H1 (cell line): ENCODE measurements around the gene MAVS. TPM values are rescaled to one million over a fixed set of nuclear protein-coding genes. Genes with fewer than 3 reads are reported as not detected.

Experiments
- CHD1 ChIP-seq: IDR thresholded peaks from 2 replicates; pipeline ENCODE4 v1.6.1; 2012; ENCODE audit warnings: low read depth, low read length, improper control_type of control experiment
- JUND ChIP-seq: IDR thresholded peaks from 2 replicates; pipeline ENCODE4 v1.6.1; 2011; ENCODE audit warnings: mild to moderate bottlenecking, improper control_type of control experiment, low read length
- KDM1A ChIP-seq: fragments of 200-600, 300-600 bp; sonication (generic); IDR thresholded peaks from 2 replicates; pipeline ENCODE4 v1.7.1; 2016; ENCODE audit warnings: mild to moderate bottlenecking, low read length, borderline replicate concordance
- KDM4A ChIP-seq: IDR thresholded peaks from one replicate; pipeline ENCODE4 v1.7.1; 2012; ENCODE audit warnings: low read depth, mild to moderate bottlenecking, moderate library complexity, low read length, inconsistent platforms; ENCODE audit not compliant: severe bottlenecking
- MAFK ChIP-seq: IDR thresholded peaks from 2 replicates; pipeline ENCODE4 v1.6.1; 2012; ENCODE audit warnings: low read depth, mild to moderate bottlenecking, improper control_type of control experiment, low read length
- TCF12 ChIP-seq: IDR thresholded peaks from 2 replicates; pipeline ENCODE4 v1.6.1; 2011; ENCODE audit warnings: low read depth, mild to moderate bottlenecking, low read length
- polyA plus RNA-seq, 7 experiments: library from polyadenylated mRNA; depleted of rRNA in 3 of 7; stranded (reverse) in 5 of 7; unstranded in 2 of 7; fragments of >200 nt in 5 of 7; fragments of 200-250 nt in 2 of 7; gene quantifications; 1 replicate in 5 of 7; 2 replicates in 1 of 7; 4 replicates in 1 of 7; pipeline versions ENCODE4 v1.2.1 to v1.2.3, GENCODE V29; 2011 to 2013; ENCODE audit warnings: missing spikeins in 2 of 7, mixed read lengths in 2 of 7
- total RNA-seq: library from RNA; stranded (reverse); fragmentation: NEBNext Ultra II Directional; extraction: Animal tissue kit (Norgen Biotek cat#: 25700); gene quantifications from 2 replicates; pipeline ENCODE4 v1.2.1, GENCODE V29; 2021
- TF ChIP-seq, protein P1 (sequence below): fragments of 300-600 bp; sonication (generic); IDR thresholded peaks from 2 replicates; pipeline ENCODE4 v1.7.1; 2012; ENCODE audit warnings: low read length, moderate library complexity, mild to moderate bottlenecking, inconsistent platforms; ENCODE audit not compliant: insufficient replicate concordance
- TF ChIP-seq, protein P2 (sequence below): IDR thresholded peaks from 2 replicates; pipeline ENCODE4 v1.6.1; 2012; ENCODE audit warnings: inconsistent platforms

Gene MAVS
- total and polyA plus RNA-seq, 2 of the 8 experiments (the other 6 are each of a cell fraction or from before 2014, with no cell fraction given), result 9.9 to 24.3 TPM

DNA sequence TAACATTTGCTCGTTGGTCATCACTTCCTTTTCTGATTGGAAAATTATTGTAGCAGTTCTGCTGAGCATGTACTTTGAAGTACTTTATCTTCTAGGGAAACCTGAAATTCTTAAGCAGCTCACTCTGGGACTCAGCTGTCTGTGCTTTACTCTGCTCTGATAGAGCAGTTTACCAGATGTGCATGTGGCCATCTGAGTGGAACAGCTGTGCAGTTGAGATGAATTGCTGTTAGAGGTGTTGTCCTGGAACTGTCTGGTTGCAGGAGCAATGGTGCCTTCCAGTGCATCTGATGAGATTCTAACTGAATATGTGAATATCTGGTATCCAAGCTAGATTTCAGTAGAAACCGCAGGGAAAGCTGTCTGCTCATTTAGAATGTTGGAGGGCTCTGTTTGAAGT is 69.7 kb downstream of the MAVS start (continued):
- TF ChIP-seq, protein P1, sequence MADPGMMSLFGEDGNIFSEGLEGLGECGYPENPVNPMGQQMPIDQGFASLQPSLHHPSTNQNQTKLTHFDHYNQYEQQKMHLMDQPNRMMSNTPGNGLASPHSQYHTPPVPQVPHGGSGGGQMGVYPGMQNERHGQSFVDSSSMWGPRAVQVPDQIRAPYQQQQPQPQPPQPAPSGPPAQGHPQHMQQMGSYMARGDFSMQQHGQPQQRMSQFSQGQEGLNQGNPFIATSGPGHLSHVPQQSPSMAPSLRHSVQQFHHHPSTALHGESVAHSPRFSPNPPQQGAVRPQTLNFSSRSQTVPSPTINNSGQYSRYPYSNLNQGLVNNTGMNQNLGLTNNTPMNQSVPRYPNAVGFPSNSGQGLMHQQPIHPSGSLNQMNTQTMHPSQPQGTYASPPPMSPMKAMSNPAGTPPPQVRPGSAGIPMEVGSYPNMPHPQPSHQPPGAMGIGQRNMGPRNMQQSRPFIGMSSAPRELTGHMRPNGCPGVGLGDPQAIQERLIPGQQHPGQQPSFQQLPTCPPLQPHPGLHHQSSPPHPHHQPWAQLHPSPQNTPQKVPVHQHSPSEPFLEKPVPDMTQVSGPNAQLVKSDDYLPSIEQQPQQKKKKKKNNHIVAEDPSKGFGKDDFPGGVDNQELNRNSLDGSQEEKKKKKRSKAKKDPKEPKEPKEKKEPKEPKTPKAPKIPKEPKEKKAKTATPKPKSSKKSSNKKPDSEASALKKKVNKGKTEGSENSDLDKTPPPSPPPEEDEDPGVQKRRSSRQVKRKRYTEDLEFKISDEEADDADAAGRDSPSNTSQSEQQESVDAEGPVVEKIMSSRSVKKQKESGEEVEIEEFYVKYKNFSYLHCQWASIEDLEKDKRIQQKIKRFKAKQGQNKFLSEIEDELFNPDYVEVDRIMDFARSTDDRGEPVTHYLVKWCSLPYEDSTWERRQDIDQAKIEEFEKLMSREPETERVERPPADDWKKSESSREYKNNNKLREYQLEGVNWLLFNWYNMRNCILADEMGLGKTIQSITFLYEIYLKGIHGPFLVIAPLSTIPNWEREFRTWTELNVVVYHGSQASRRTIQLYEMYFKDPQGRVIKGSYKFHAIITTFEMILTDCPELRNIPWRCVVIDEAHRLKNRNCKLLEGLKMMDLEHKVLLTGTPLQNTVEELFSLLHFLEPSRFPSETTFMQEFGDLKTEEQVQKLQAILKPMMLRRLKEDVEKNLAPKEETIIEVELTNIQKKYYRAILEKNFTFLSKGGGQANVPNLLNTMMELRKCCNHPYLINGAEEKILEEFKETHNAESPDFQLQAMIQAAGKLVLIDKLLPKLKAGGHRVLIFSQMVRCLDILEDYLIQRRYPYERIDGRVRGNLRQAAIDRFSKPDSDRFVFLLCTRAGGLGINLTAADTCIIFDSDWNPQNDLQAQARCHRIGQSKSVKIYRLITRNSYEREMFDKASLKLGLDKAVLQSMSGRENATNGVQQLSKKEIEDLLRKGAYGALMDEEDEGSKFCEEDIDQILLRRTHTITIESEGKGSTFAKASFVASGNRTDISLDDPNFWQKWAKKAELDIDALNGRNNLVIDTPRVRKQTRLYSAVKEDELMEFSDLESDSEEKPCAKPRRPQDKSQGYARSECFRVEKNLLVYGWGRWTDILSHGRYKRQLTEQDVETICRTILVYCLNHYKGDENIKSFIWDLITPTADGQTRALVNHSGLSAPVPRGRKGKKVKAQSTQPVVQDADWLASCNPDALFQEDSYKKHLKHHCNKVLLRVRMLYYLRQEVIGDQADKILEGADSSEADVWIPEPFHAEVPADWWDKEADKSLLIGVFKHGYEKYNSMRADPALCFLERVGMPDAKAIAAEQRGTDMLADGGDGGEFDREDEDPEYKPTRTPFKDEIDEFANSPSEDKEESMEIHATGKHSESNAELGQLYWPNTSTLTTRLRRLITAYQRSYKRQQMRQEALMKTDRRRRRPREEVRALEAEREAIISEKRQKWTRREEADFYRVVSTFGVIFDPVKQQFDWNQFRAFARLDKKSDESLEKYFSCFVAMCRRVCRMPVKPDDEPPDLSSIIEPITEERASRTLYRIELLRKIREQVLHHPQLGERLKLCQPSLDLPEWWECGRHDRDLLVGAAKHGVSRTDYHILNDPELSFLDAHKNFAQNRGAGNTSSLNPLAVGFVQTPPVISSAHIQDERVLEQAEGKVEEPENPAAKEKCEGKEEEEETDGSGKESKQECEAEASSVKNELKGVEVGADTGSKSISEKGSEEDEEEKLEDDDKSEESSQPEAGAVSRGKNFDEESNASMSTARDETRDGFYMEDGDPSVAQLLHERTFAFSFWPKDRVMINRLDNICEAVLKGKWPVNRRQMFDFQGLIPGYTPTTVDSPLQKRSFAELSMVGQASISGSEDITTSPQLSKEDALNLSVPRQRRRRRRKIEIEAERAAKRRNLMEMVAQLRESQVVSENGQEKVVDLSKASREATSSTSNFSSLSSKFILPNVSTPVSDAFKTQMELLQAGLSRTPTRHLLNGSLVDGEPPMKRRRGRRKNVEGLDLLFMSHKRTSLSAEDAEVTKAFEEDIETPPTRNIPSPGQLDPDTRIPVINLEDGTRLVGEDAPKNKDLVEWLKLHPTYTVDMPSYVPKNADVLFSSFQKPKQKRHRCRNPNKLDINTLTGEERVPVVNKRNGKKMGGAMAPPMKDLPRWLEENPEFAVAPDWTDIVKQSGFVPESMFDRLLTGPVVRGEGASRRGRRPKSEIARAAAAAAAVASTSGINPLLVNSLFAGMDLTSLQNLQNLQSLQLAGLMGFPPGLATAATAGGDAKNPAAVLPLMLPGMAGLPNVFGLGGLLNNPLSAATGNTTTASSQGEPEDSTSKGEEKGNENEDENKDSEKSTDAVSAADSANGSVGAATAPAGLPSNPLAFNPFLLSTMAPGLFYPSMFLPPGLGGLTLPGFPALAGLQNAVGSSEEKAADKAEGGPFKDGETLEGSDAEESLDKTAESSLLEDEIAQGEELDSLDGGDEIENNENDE, result no peak
- no peak for TF ChIP-seq KDM4A
- TF ChIP-seq MAFK, result no peak
- TF ChIP-seq TCF12, result no peak
- TF ChIP-seq JUND, result no peak
- no peak for TF ChIP-seq CHD1
- TF ChIP-seq KDM1A, result no peak
- TF ChIP-seq, protein P2, sequence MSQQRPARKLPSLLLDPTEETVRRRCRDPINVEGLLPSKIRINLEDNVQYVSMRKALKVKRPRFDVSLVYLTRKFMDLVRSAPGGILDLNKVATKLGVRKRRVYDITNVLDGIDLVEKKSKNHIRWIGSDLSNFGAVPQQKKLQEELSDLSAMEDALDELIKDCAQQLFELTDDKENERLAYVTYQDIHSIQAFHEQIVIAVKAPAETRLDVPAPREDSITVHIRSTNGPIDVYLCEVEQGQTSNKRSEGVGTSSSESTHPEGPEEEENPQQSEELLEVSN, result no peak
